Stimulated activated CD4-positive, alpha-beta T cell treated with anti-CD3 and anti-CD28 coated beads, Interleukin-1b, Interleukin-23, amount 100 ng/mL, for 4 hours (primary cell): Measurements from ENCODE around the gene DIS3L2.
"Not testable (repeated sequence)": the region's sequence is repeated elsewhere in the genome, so short reads cannot be mapped to it uniquely, and the experiment has no call there.

Experiments
- DNase-seq, 2 donors: peaks; one replicate each; pipeline ENCODE4 v3.0.0-alpha.2; 2020; ENCODE audit warnings: low read depth in 2 of 2

The DIS3L2 gene

DNA sequence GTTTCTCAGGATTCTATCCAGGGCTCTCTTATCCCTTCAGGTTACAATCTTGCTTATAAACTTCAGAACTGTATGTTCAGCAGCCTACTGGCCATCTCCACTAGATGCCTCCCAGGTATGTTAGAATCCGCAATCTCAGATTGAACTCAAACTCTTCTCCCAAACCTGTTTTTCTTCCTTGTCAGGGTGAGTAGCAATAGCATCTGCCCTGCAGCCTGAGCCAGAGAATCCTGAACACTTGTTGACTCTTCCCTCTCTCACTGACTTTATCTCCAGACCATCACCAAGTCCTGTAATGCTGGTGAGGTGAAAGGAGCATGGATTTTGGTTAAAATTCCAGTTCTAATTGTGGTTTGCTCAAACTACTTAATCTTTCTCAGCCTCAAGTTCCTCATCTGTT is 334.5 kb downstream of the DIS3L2 start:
- DNase-seq: no peak

DNA sequence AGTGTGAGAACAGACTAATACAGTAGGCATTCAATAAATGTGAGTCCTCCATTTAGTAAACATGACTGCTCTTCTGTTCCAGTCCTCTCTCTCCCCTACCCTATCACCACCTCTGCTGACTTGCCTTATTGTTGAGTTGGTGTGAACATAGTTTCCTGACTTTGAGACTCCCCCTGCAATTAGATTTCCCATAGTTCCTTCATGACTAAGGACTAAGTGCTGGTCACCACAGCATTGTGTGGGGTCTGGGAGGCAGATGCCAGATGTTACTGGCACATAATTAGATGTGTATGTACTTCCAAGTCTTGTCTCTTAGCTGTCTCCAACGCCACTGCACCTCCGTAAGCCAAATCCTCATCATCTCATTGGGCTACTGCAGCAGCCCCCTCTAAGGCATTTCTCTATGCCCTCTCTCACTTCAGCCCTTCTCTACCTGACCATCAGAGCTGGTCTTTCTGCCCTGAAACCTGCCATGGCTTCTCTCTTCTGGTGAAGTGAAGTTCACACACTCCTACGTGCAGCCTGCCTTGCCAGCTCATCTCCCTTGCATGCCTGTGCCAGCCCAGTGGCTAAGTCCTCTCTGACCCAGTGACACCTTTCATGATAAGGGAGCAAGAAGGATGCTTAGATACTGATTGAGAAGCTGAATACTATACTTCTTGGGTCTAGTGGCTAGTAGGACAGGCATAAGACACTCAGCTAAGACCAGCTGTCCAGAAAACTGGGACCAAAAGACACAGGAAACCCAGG is 335.4 kb downstream of the DIS3L2 start:
- DNase-seq: no peak

DNA sequence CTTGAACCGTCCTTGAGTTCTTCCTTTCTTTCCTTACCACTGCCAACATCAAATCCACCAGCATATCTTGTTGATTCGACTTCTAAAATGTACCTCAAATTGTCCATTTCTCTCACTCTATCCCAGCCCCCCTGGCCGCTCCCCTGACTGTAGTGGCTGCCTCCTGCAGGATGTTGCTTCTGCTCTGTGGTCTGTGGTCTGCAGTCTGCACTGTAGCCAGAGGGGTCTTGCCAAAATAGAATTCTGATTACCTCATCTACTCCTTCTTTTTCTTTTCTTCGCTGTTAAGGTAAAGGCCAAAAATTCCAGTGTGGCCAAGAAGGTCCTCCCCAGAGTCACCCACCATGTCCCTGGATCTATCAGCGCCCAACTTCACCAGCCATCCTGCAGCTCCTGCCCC is 337.6 kb downstream of the DIS3L2 start:
- DNase-seq: no peak

DNA sequence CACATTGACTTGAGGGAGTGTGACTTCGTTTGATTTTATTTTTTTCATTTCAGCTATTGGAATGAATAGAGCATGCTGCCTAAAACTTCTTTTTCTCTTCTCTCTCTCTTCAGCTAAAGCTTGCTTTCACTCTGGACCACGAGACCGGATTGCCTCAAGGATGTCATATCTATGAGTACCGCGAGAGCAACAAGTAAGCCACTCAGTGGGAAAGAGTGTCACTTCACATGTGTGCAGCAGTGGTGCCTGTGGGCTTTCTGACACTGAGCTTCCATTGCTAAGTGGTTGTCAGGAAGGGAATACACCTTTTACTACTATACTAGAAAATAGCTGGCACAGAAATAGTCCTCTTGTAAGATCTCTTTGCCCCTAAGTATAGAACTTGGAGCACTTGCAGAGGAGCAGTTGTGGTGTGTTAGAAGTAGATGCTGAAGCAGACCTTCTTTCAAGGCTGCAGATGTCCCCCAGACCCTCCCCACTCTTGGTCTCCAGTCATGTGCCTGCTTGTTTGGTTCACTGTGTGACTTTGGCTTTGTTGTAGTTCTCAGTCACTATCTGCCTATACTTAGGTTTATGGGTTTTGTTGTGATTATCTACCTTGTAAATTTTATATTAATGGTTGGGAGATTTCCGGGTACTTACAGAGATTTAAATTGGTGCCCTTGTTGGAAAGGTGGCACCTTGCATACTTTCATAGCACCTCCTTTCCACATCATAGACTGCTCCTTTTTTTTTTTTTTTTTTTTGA is 338.6 kb downstream of the DIS3L2 start:
- no peak for DNase-seq

DNA sequence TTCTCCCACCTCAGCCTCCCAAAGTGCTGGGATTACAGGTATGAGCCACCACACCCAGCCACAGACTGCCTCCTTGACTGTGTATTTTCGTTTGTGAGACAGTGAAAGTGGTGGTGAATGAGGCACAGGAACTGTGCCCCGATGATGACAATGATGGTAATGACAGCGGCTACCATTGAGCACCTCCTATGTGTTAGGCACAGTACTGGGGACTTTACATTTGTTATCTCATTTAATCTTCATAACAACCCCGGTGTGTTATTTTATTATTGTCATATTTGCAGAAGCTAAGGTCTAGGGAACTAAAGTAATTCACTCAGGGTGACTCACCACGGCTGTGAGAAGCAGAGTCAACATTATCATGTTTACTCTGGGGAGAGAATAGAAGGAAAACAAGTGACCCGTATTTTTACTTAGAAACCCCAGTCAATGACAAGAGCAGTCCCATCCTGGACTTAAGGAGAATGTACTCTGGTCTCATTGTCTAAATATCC is 339.4 kb downstream of the DIS3L2 start:
- DNase-seq: no peak

DNA sequence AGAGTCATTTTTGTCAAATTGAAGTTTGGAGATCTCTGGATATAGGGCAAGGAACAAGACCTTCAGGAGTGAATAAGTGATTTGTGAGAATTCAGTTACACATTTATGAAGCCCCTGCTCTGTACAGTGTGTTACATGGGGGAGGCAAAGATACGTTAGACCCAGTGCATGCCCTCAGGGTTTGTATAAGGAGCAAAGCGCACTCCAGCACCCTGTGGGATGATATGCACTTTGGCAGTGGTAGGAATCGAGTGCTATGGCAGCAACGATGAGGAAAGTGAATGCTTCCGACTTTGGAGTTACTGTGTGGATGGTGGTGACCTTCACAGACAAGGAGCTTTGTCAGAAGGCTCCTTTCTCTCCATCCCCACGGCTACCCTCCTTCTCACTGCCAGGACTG is 342.7 kb downstream of the DIS3L2 start:
- DNase-seq: no peak

DNA sequence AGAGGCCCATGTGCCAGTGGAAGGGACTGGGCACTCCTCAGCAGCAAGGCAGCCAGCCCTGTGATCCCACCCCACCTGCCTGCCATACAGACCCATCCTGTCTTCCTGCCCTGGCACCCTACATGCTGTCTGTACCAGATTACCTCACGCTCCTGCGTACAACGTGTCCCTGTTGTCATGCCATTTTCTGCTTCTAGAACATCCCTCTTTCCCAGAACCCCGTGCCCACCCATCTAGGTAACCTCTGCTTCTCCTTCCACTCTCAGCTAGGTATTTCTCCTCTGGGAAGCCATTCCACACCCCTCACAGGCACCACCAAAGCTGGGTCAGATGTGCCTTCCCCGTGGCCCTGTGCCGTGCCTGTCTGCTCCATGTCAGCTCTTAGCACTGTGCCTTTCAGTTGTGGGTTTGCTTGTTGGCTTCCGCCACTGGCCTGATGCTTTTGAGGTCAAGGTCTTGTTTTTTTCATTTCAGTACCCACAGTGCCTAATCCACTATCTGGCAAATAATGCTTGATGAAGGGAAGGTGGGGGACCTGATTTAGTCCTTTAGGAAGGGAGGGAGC is 345.3 kb downstream of the DIS3L2 start:
- DNase-seq: no peak

DNA sequence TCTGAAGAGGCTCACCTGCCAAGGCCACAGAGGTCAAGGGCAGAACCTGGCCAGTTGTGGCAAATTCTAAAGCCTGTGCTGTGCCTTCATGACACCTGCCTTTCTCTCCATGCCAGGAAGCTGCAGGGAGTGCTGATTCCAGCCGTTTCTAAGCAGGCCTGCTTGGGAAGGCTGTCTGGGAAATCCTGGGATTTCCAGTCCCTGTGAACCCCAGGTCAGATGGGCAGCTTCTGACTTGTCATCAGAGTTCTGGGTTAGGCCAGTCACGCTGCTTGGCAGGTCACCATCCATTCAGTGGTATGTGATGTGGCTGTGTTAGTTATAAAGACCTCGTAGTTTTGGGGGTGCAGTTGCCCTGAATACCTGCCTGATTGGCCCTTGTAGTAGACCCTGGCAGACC is 346.3 kb downstream of the DIS3L2 start:
- no peak for DNase-seq

DNA sequence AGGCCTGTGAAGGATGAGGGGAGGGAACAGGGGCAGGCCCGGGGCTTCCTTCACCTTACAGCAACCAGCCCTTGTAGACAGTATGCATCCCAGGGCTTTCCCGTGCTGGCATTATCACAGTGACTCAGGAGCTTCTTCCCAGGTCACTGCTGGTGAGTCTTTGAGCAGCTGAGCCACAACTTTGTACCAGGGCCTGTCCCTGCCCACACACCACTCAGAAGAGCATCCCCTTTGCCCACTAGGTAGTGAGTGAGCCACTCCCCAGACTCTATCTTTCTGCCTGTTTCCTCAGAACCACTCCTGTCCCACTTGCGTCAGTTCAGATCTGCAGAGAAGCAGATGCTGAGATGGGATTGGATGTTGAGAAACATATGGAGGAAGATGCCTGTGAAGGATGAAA is 347.5 kb downstream of the DIS3L2 start:
- DNase-seq: no peak

DNA sequence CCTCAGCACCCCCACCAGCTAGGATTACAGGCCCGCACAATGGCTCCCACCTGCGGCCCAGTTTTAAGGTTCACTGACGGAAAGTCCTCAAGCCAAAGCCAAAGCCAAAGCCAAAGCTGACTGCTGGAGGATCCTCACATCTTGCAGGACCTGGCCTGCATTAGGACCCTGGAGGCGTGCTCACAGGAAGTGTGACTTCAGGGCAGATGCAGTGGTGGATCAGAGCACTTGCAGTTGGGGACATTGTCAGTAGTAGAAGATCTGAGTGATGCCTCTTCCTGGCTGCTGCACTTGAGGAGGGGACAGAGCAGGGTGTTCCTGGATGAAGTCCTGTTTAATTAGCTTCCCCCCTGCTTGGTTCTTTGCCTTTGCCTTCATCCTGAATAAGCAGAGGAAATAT is 348.1 kb downstream of the DIS3L2 start:
- no peak for DNase-seq

DNA sequence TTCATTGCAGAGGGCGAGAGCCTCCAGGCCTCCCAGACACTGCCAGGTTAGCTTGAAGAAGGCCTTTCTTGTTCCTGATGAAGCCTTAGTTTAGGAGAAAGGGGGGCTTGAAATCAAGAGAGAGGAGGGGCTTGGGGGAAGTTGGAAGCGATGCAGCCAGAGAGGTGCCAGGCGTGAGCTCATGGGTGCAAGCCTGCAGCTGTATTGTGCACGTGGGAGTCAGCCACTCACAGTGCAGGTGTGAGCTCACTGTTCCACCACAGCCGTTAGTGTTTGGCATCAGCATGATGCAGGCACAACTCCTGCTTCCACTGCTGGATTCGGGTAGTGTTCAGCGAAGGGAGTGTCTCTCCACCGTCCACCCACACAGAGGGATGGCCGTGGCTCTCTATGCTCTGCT is 348.6 kb downstream of the DIS3L2 start:
- no peak for DNase-seq

DNA sequence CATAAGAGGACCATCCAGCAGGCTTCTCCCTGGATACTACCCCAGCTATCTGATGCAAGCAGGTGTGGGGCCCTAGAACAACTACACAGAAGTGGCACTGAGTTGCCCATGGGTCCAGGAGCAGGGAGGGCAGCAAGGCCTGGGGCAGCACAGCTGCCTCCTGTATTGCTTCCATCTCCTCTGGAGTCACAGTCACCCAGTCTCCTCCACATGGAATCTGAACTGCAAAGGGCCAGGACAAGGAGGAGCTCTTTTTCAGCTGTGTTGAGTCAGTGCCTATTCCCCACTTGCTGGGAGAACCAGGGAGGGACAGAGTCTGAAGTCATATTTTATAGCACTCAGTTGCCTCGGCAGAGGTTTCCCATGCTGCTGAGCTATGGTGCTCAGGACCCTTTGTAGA is 349.2 kb downstream of the DIS3L2 start:
- no peak for DNase-seq

DNA sequence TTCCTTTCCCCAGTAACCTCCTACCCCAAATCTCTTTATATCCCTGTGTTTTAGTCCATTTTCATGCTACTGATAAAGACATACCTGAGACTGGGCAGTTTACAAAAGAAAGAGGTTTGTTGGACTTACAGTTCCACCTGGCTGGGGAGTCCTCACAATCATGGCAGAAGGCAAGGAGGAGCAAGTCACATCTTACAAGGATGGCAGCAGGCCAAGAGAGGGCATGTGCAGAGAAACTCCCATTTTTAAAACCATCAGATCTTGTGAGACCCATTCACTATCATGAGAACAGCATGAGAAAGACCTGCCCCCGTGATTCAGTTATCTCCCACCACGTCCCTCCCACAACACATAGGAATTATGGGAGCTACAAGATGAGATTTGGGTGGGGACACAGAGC is 352.1 kb downstream of the DIS3L2 start:
- DNase-seq: not testable (repeated sequence)

DNA sequence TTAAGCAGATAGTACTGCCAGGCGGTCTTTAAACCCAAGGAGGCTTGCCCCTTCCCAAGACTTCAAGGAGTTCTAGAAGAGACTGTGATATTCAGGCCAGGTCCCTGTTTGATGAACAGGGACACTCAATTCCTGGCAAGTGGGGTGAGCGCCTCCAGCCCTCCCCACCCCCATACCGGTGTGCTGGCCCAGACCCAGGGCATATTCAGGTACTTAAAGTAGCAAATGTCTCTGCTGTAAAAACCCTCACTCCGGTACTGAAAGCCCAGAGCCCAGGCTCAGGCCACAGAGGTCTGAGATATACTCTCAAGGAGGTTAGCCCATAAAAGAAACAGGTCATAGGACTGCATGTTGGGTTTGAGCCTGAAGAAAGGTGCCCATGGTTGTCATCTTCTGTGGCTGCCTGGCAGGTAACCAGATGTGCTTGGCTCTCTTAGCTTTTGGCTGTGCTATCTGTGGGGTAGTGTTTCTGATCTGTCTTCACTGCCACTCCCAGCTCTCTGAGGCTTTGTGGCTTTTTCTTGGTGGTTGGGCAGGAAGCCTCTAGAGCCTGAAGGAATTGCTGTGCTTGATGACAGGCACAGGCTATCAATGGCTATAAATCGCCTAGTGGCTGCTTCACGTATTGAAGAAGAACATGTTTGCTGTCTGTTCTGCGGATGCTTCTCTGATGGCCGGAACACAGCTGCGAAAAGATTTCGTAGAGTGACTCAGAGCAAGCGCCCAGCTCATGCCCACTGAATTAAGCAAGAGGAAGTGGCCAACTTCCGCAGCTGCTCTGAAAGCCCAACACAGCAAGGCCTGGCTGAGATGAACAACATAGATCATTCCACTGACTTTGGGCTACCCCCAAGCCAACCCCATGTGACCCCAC is 353.8 kb downstream of the DIS3L2 start:
- DNase-seq: peak; percentile 29 to 41

DNA sequence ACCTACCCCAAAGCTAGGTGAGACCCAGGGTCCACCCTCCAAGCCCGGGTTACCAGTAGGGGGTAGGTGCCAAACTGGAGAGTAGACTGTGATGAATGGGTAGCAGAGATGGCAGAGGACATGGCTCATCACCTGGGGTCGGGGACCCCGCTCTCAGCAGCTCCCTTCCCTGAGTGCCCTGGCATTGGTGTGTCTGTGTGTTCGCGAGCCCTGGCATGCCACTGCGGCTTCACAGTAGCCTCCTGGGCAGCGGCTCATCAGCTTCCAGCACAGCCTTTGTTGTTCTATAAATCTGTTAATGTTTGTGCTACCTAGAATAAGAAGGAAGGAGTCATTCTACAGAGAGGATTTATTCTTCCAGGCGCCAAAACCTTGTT is 354.4 kb downstream of the DIS3L2 start:
- no peak for DNase-seq

DNA sequence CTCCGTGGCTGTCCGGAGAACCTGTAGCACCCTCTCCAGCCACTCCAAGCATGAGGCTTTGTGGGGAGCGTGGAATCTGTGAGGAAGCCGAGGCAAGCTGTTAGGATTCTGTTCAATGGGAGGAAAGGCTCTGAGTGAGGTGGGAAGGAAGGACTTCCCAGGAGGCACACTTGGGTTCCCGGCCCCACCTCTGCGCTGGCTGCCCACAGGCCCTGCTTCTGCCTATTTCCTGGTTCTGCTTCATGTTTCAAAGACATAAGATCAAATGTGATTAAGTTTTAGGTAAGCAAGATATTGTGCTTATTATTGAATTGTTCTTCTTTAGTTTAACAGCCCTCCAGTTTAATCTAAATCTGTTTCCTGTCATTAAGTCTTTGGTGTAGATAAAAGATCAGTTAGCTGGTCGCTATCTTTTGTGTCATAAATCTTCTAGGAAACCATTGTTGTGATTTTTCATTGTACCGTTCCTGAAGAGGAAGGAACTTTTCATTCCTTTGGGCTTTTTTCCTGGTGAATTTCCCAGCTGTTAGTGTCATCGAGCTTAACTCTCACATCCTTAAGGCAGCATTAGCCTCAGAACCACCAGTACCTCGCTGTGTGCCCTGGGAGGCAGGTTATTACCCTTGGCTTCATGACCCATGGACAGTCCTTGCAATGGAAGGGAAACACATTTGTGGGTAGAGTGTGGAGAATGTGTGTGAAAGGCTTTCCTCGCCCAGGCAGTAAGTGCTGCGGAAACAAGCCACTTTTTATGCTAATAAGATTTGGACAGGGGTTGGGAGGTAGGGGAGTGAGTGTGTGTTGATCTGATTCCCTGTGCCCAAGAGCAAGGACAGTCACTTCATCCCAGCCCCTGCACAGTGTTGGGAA is 355.2 kb downstream of the DIS3L2 start:
- no peak for DNase-seq

DNA sequence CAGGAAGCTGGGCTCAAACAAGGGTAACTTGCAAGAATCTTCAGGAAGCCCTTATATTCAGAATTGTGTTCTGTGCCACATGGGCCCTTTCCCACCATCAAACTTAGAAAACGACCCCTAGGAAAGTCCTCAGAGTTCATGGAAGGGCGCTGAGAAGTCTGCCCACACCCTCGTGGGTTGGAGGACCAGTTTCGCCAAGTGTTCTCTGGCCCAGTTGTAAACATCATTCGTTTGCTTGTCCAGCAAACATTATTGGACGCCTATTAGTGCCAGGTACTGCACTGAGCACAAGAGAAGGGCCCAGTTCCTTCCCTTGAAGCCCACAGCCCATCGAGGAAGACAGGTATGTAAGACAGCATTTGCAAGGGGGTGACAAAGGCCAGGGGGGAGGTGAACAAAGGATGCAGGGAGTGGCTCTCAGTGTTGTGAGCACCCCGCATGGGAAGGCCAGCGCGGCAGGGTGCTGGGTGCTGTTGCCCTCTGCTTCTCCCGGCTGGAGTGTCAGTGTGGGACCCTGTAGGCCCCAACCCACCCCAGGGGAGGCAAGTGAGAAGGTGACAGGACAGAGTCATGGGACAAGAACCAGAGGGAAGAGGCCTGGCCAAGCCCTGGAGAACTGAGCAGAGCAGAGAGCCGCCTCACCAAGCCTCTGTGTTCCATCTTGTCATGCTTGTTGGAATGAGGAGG is 356.8 kb downstream of the DIS3L2 start:
- DNase-seq: no peak

DNA sequence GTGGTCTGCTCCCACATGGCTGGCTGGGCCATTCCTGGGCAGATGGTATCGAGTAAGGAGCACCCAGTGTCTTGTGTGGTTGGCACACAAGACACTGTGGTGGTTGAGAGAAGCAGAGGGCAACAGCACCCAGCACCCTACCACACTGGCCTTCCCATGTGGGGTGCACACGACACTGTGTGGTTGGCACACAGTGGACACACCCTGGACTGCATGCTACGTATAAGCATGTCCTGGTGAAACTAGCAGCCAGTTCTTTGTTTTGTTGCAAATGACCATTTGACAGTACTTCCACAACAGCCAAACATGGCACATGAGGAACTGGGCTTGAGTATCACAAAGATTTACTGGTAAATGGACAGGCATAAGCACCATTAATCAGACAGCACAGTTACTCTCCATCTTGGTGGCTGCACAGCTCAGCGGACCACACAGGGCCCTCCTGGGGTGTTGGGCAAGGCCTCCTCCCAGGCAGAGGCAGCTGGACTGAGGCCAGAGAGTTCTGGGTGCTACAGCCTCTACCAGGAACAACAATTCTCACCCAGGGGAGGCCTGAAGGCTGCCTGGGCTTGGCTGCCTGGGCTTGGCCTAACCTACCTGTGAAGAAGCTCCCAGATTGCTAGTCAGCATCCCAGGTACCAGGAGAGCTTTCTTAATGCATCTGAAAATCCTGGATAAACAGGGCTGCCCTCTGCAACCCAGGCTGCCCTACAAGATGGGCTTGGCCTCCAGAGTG is 357.7 kb downstream of the DIS3L2 start:
- no peak for DNase-seq

DNA sequence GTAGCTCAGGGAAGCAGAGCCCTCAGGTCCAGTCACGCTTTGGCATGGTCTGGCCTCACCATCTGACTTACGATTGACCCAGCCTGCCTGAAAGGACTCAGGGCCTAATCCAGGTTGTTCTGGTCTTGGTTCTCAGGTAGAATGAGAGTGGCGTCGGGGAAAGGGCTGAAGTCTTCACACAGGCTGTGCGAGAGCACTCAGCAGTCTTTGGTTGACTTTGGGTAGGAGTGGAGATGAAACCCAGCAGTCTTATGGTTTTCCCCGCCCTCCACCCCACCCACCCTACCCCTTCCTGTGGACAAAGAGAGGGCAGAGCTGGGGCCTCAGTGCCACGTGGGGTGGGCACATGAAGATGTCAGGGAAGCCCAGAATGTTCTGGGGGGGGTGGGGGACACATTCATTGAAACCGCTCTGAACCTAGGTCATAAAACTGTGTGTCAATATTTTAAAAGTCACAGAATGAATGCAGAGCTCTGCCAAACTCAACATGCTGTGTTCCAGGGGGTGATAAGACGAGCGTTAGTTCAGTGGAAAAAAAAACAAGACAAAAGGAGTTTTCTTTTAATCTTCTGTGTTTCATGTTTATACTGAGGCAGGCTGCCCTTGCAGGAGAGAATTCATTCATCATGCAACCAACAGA is 358.4 kb downstream of the DIS3L2 start:
- no peak for DNase-seq
